ENCODE measurements around the gene CAP2. TPM values are rescaled to one million over a fixed set of nuclear protein-coding genes. Genes with fewer than 3 reads are reported as not detected.
"Not testable (repeated sequence)": the region's sequence is repeated elsewhere in the genome, so short reads cannot be mapped to it uniquely, and the experiment has no call there.

The CAP2 gene
- total RNA-seq, 4 donors from 2014 or later = 4.8 to 10.1 (median 7.8) TPM

DNA sequence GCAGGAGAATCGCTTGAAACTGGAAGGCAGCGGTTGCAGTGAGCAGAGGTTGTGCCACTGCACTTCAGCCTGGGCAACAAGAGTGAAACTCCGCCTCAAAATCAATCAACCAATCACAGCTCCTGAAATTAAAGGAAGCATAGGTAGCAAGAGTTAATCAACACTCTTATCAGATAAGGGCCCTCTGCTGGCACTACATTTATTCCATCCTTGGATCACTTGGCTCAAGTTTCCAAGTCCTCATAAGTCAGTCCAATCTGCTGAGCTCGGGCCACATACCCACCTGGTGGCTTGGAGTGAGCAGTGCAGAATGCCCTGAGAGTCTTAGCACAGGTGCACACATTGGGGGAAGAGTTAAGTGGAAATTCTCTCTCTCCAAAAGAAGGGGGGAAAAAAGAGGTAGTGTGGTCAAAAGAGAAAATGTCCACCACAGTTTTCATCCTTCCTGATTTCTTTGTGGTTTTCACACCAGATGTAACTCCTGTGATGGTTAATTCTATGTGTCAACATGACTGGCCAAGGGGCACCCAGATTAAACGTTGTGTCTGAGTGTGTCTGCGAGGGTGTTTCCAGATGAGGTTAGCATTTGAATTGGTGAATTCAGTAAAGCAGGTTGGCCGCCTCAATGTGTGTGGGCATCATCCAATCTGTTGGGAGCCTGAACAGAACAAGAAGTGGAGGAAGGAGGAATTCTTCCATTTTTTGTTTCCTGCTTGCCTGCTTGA lies 192.5 kb downstream of the CAP2 start:
- Histone ChIP-seq H3K9me3 (no peaks in the 10 kb centered on the region), H3K36me3 (no peaks in the 10 kb centered on the region), H3K27ac (peak overlapping the region in 1 of 4 donors; percentile 13), H3K4me1 (peaks cover 5 to 38% (median 18%) of the 10 kb centered on the region in 4 donors), H3K27me3 (no peaks in the 10 kb centered on the region), H3K4me3 (no peak overlapping the region)
- TF ChIP-seq POLR2A (IDR thresholded peaks at IDR 0.05) (no peak), POLR2AphosphoS5 (IDR thresholded peaks at IDR 0.05) (no peak), EP300 (IDR thresholded peaks at IDR 0.05; ENCODE audit: low read depth) (no peak)
- TF ChIP-seq, protein P1, sequence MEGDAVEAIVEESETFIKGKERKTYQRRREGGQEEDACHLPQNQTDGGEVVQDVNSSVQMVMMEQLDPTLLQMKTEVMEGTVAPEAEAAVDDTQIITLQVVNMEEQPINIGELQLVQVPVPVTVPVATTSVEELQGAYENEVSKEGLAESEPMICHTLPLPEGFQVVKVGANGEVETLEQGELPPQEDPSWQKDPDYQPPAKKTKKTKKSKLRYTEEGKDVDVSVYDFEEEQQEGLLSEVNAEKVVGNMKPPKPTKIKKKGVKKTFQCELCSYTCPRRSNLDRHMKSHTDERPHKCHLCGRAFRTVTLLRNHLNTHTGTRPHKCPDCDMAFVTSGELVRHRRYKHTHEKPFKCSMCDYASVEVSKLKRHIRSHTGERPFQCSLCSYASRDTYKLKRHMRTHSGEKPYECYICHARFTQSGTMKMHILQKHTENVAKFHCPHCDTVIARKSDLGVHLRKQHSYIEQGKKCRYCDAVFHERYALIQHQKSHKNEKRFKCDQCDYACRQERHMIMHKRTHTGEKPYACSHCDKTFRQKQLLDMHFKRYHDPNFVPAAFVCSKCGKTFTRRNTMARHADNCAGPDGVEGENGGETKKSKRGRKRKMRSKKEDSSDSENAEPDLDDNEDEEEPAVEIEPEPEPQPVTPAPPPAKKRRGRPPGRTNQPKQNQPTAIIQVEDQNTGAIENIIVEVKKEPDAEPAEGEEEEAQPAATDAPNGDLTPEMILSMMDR (IDR thresholded peaks at IDR 0.05) = peak in 4 of 5 experiments; percentile 29 to 66 (median 44)
- no peak for DNase-seq
- intact Hi-C loops (cut with DNase I; ENCODE audit: low total_unique reads) (loop anchor here (10.0 kb wide), 1 partner anchor 111 kb away; no protein-coding TSS in a partner anchor), in situ Hi-C loops (cut with MboI; ENCODE audit: low pct_ligation_motif_present in 1 of 4, low pct_unique_long_range_greater_than_20kb in 1 of 4, low sequenced_read_pairs in 3 of 4) (loop anchor here in 3 of 4 donors (5.0 to 25.0 kb wide), 6 partner anchors 226 to 551 kb away; partner anchors contain the start of genes NHLRC1 (in 1 of the 3) and RBM24 (in 1 of the 3))
- 73 to 74% methylated on average over 7 of the region's 7 CpGs for WGBS, 2 donors (ENCODE audit: low coverage in 1 of 2)

DNA sequence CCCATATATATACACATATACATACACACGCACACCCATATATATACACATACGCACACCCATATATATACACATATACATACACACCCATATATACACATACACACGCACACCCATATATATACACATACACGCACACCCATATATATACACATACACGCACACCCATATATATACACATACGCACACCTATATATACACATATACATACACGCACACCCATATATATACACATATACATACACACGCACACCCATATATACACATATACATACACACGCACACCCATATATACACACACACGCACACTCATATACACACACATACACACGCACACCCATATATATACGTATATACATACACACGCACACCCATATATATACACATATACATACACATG lies 193.2 kb downstream of the CAP2 start:
- not testable (repeated sequence) for DNase-seq, H3K36me3 ChIP-seq, H3K4me3 ChIP-seq, H3K27me3 ChIP-seq, H3K9me3 ChIP-seq, H3K27ac ChIP-seq
- in situ Hi-C loops (cut with MboI; ENCODE audit: low pct_ligation_motif_present in 1 of 4, low pct_unique_long_range_greater_than_20kb in 1 of 4, low sequenced_read_pairs in 3 of 4) = loop anchor here in 3 of 4 donors (5.0 to 25.0 kb wide), 6 partner anchors 226 to 551 kb away; partner anchors contain the start of genes NHLRC1 (in 1 of the 3) and RBM24 (in 1 of the 3)
- intact Hi-C loops (cut with DNase I; ENCODE audit: low total_unique reads) = loop anchor here (10.0 kb wide), 1 partner anchor 112 kb away; no protein-coding TSS in a partner anchor
- 88 to 92% methylated on average over 13 of the region's 13 CpGs for WGBS, 2 donors (ENCODE audit: low coverage in 1 of 2)
- H3K4me1 ChIP-seq = peaks cover 5 to 38% (median 18%) of the 10 kb centered on the region in 4 donors

DNA sequence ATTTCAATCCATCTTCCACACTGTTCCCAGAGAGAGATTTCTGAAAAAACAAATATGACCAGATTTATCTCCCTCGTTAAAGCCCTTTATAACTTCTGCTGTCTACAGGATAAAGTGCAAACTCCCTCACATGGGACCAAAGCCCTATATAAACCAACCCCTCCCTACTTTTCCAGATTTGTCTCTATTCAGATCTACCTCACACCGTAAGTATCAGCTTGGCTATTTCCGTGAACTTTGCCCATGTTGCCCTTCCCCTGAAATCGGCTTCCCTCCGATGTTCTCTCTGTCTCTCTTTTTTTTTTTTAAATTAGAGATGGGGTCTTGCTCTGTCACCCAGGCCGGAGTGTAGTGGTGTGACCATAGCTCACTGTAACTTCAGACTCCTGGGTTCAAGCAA lies 194.6 kb downstream of the CAP2 start:
- no peaks in the 10 kb centered on the region for H3K36me3 ChIP-seq
- no peak for DNase-seq
- intact Hi-C loops (cut with DNase I; ENCODE audit: low total_unique reads) (loop anchor here (10.0 kb wide), 1 partner anchor 113 kb away; no protein-coding TSS in a partner anchor), in situ Hi-C loops (cut with MboI; ENCODE audit: low pct_ligation_motif_present in 1 of 4, low pct_unique_long_range_greater_than_20kb in 1 of 4, low sequenced_read_pairs in 3 of 4) (loop anchor here in 3 of 4 donors (5.0 to 25.0 kb wide), 6 partner anchors 224 to 549 kb away; partner anchors contain the start of genes NHLRC1 (in 1 of the 3) and RBM24 (in 1 of the 3))
- TF ChIP-seq POLR2AphosphoS5 (IDR thresholded peaks at IDR 0.05) = peak in 1 of 3 donors; percentile 12
- TF ChIP-seq EP300 (IDR thresholded peaks at IDR 0.05; ENCODE audit: low read depth) = no peak
- H3K27me3 ChIP-seq = no peaks in the 10 kb centered on the region
- H3K4me3 ChIP-seq = no peak overlapping the region
- H3K4me1 ChIP-seq = peaks cover 5 to 38% (median 18%) of the 10 kb centered on the region in 4 donors
- no peaks in the 10 kb centered on the region for H3K9me3 ChIP-seq
- 64 to 71% methylated on average over 5 to 6 of the region's 6 CpGs for WGBS, 2 donors (ENCODE audit: low coverage in 1 of 2)
- H3K27ac ChIP-seq = peak overlapping the region; percentile 16 to 71 (median 62)

DNA sequence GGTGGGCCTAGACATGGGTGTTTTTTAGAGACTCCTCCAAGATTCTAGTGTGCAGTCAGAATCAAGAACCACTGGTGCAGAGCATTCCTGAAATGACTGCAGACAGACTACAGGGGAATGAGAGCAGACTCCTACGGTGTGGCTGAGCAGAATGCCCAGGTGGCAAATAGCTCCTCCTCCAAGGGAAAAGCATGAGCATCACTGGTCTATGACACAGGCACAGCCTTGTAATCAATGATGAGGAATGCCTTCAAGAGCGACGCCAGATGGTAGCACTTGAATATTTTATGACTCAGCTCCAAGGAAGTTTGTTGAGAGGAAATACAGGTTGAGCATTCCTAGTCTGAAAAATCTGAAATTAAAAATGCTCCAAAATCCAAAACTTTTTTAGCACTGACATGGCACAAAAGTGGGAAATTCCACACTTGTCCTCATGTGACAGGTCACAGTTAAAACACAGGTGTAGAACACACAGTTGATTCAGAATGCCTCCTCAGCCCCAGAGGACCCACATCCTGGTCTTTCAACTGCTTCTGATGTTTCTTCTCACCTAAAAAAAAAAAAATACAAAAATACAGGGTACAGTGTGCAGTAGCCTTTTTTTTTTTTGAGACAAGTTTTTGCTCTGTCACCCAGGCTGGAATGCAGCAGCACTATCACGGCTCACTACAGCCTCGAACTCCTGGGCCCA lies 196.2 kb downstream of the CAP2 start:
- no peak for TF ChIP-seq EP300 (IDR thresholded peaks at IDR 0.05; ENCODE audit: low read depth)
- no peak for TF ChIP-seq POLR2A (IDR thresholded peaks at IDR 0.05)
- TF ChIP-seq, protein P1 (IDR thresholded peaks at IDR 0.05) = peak in 2 of 5 experiments; percentile 2 to 19
- peak; percentile 22 to 42 (median 30) for TF ChIP-seq POLR2AphosphoS5 (IDR thresholded peaks at IDR 0.05)
- 57% methylated on average over 5 of the region's 5 CpGs; no CpG with 5 or more reads in 1 of the 2 donors for WGBS, 2 donors (ENCODE audit: low coverage in 1 of 2)
- intact Hi-C loops (cut with DNase I; ENCODE audit: low total_unique reads) = loop anchor here (10.0 kb wide), 1 partner anchor 115 kb away; no protein-coding TSS in a partner anchor
- H3K4me1 ChIP-seq = peaks cover 0 to 25% (median 12%) of the 10 kb centered on the region in 4 donors
- H3K27ac ChIP-seq = peak overlapping the region; percentile 16 to 71 (median 62)
- no peaks in the 10 kb centered on the region for H3K9me3 ChIP-seq
- H3K4me3 ChIP-seq = no peak overlapping the region
- H3K27me3 ChIP-seq = no peaks in the 10 kb centered on the region
- peak; percentile 65 for DNase-seq
- in situ Hi-C loops (cut with MboI; ENCODE audit: low pct_ligation_motif_present in 1 of 4, low pct_unique_long_range_greater_than_20kb in 1 of 4, low sequenced_read_pairs in 3 of 4) = loop anchor here (5.0 to 25.0 kb wide), 8 partner anchors 205 to 548 kb away; partner anchors contain the start of genes NHLRC1 (in 1 of the 4) and RBM24 (in 1 of the 4)
- H3K36me3 ChIP-seq = no peaks in the 10 kb centered on the region

Data from transverse colon (tissue), 4 donors.